SHP77 (cell line): ENCODE data around the gene KCNG2.

Experiments
- DNase-seq, 2 experiments: peaks; one replicate each; lab custom pipeline; 2025; lab: John Stamatoyannopoulos, UW

The KCNG2 gene

DNA sequence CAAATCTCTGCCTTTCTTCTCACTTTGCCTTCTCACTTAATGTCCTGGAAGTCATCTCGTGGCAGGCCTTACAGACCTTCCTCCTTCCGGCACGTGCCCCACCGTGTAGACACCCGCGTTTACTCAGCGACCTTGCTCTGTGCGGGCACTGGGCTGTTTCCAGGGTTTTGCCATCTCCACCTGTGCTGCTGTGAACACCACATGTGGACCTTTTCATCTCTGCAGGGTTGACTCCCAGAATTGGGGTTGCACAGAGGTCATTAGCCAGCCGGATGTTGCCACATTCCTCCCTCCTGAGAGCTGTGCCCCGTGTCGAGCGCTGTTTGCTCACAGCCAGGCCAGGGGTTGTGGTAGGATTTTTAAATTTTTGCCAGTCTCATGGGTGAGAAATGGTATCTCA is 25.4 kb downstream of the KCNG2 start:
- no peak for DNase-seq

DNA sequence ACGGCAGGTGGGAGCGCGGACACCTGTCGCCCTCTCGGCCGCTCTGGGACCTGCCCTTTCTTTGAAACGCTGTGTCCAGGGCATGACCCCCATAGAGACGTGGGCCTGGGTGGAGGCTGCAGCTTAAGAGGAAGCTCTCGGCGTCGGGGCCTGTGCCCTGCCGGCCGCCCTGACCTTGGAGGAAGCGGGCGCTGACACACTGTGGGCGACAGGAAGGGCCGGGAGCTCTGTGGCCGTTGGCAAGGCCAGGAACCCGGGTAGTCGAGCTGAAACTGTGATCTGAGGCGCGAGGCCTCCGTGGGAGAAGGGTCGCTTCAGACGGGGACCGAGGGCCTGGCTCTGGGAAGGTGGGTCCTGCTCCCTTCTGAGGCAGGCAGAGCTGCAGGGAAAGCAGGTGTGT is 28.2 kb downstream of the KCNG2 start:
- DNase-seq, result no peak

GRCh38 chr18:79826966-79827365 is 29.2 kb downstream of the KCNG2 start:
- no peak for DNase-seq

GRCh38 chr18:79828258-79828657 is 30.5 kb downstream of the KCNG2 start:
- no peak for DNase-seq

DNA sequence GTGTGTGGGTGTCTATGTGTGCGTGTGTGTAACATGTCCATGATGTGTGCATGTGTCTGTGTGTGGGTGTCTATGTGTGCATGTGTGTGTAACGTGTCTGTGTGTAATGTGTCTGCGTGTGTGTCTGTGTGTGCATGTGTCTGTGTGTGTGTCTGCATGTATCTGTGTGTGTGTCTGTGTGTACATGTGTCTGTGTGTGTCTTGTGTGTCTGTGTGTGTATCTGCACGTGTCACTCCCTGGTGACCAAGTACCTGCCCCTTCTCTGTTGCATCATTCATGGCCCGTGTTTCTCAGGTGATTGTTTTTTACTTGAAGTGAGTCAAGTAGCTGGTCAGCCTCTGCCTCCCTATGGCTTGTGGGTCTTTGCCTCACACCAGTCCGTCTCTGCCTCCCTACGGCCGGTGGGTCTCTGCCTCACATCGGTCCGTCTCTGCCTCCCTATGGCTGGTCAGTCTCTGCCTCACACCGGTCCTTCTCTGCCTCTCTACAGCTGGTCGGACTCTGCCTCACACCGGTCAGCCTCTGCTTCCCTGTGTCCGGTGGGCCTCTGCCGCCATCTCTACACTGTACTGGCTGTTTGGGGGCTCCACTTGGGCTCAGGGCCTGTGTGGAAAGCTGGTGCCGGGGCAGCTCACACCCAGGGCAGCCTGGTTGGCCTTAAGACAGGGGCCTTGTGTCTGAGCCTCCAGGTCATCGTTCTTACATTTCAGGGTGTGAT is 31.6 kb downstream of the KCNG2 start:
- DNase-seq, result no peak

DNA sequence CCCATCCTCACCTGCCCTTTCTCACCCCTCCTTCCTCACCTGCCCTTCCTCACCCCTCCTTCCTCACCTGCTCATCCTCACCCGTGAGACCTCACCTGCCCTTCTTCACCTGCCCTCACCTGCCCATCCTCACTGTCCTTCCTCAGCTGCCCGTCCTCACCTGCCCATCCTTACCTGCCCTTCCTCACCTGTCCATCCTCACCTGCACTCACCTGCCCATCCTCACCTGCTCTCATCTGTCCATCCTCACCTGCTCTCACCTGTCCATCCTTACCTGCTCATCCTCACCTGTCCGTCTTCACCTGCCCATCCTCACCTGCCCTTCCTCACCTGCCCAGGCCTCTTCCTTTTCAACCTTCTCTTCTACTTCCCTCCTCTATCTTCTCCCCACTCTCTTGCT is 34.4 kb downstream of the KCNG2 start:
- no peak for DNase-seq

GRCh38 chr18:79834834-79835233 is 37.1 kb downstream of the KCNG2 start:
- DNase-seq, result no peak

DNA sequence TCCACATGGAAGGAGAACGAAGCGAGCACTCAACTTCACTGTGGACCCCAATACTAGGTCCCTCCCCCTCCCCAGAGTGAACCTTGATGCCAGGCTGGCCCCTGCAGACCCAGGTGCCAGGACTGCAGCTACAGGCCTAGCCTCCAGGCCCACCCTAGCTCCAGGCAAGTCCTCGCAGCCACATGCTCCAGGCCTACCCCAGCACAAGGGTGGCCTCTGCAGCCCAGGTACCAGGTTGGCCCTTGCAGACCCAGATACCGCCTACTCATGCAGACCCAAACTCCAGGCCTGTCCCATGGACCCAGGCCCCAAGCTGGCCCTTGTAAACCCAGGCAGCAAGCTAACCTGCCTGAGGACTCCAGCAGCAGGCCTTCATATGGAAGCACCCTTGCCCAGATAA is 44.2 kb downstream of the KCNG2 start:
- no peak for DNase-seq

- no peak for DNase-seq
Measured at GRCh38 chr18:79844999-79845563, 47.3 kb downstream of the KCNG2 start.

DNA sequence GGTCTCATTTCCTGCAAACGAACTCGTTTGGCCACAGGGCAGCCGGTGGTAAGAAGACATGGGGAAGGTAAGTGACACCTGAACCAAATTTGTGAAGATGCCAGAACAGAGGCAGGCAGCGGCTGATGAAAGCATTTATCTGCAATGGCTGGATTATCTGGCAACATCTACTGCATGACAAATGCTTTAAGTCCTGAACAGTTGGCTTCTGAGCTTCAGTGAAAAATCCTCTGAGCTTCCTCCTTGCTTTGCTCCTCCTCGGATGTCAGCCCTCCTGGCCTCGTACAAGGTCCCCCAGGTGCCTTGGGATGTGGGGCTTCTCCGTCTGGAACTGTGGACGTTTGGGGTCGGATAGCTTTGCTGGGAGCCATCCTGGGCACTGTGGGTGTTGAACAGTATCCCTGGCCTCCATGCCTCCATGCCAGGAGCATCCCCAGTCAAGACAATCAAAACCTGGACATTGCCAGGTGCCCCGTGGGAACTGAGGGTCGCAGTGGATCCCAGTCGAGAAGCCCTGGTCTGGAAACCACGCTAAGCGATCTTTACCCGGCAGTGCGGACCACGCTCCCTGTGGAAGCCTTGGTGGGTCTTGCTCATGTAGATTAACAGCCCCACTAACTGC is 49.3 kb downstream of the KCNG2 start:
- no peak for DNase-seq

GRCh38 chr18:79847606-79848293 is 50.0 kb downstream of the KCNG2 start:
- no peak for DNase-seq

- DNase-seq, result no peak
Measured at GRCh38 chr18:79848294-79848578, 50.5 kb downstream of the KCNG2 start.

DNA sequence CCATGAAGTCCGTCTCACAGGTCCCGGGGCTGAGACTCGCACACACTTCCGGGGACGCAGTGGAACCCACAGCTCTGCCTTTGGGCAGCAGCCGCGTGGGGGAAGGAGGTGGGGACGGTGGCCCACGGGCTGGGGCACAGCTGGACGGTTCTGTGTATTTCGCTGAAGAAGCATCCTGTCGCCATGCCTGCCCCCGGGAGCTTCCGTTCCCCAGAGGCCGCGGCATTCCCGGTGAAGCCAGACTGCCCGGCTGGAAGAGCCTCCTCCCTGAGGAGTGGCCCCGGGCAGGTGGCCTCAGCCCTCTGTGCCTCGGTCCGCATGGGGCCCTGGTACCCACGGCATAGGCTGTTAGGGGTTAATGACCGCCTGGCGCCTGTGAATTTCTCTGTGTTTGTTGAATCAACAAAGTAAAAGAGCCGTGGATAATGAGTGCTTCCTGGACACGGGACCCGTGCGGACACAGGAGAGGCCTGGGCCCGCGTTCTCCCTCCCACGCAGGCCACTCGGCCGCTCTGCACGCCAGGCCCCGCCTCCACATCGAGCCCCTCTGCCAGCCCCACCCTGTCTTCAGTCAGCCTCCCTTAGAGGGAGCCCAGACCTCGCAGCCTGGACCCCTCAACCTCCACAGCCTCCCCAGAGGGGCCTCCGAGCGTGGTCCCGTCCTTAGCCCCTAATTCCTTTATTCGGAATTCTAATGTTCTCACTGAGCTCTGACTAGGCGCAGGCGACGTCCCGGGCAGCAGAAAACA is 51.0 kb downstream of the KCNG2 start:
- DNase-seq, result peak in 1 of 2 experiments; percentile 26

DNA sequence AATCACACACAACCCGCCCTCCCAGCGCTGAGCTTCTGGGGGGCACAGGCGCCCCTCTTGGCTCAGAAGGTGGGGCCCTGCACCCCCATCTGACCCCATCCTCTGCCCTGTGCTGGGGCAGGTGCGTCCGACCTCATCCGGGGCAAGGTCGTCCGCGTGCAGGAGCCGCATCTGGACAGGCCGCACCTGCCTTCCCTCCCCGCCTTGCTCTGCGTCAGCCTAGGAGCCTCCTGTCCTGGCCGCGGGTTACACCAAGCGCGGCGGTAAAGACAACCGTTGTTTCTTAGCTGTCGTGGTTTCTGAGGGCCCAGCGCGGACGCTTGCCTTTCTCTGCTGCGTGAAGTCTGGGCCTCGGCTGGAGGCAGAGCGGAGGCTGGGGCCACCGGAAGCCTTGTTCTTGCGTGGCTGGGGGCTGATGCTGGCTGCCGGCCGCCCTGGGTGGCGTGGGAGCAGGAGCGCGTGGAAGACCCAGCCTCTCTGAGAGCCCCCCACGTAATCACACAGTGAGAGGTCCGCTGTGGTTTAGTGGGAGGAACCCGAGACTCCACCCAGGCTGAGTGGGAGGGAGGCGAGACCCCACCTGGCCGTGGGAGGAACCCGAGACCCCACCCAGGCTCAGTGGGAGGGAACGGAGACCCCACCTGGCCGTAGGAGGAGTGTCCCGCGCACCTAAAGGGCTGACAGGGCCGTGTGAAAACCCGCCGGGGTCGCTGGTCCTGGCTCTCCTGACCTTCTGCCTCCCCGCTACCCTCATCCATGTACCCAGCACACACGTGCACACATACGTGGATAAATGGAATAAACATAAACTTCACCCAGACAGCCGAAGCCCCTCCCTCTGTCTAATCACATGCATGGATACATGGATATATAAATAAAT is 51.8 kb downstream of the KCNG2 start:
- peak; percentile 15 to 44 for DNase-seq

DNA sequence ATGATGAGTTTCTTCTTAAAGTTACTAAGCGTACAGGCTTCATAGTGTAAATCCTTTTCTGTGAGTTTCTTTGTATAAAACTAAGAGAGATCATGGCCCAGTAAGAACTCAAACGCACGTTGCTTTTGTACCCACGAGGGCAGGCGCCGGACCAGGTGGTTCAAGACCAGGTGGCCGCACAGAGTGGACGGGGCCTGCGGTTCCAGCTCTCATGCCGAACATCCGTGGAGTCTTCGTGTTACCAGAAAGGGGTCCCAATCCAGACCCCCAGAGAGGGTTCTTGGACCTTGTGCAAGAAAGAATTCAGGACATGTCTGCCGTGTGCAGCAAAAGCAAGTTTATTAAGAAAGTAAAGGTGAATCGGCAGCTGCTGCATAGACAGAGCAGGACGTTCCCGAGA is 53.0 kb downstream of the KCNG2 start:
- DNase-seq, result no peak

DNA sequence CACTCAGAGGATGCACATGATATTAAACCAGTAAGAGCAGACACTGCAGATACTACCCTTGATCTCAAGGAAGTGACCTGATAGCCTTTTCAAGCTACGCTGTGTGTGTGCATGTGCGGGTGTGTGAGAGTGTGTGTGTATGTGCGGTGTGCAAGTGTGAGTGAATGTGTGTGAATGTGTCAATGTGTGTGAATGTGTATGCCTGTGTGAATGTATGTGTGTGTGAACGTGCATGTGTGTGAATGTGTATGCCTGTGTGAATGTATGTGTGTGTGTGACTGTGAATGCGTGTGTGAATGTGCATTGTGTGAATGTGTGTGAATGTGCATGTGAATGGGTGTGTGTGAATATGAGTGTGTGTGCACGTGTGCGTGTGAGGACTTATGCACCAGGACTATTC is 53.8 kb downstream of the KCNG2 start:
- no peak for DNase-seq

DNA sequence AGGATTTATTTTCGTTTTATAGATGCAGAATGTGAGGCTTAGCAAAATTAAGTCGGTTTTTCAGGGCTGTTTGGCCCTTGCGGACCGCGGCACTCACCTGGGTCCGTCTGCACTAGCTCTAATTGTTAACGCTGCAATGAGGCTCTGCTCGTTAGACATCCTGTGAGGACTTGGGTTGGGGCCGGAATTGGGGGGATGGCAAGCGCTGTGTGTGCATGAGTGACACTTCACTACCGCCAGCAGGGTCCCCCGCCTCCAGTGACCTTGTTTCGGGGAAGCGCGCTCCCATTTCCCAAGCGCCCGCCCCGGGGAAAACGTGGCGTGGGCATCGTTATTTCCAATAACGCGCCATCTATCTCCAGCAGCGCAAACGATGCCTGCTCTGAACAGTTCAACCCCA is 54.2 kb downstream of the KCNG2 start:
- DNase-seq, result no peak

GRCh38 chr18:79852561-79853302 is 55.0 kb downstream of the KCNG2 start:
- DNase-seq, result no peak

DNA sequence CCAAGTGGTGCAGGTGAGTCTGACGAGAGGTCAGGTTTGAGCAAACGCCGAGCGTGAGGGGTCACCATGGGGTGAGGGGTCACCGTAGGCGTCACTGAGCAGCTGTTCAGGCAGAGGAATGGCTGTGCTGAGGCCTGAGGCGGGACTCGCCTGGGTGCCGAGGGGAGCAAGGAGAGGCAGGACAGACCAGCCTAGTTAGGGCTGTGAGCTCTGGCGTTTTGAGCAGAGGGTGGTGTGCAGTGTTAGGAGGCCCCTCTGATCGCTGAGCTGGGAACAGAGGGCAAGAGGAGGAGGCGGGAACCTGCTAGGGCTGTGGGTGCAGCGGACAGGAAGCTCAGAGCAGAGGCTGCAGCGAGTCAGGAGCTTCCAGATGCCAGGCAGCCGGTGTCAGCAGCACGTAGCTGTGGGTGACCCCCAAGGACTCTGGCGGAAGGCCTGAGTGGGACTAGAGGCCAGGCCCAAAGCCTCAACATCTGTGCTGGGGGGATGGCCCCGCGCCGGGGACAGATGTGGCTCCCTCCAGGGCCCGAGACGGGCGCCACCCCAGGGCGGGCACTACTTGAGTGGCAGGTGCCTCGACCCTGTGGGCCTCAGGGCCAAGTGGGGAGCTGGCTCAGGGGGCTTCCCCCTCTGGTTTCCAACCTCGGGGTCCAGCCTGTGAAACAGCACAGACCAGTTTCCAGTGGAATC is 55.7 kb downstream of the KCNG2 start:
- DNase-seq, result no peak

DNA sequence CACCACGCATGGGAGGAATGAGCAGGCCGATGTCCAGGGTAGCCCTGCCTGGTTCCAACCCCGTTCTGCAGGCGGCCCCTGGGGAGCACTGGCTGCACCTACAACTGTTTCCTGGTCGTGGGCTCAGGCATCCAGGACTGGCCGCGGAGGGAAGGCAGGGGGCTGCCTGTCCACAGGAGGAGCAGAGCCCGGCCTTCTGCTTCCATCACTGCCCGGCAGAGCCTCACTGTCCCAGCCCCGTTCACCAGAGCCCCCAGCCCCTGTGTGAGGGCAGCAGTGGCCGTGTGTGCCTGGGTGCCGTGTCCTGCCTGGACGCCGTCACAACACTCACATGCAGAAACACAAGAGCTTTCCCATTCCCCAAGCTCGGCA is 56.2 kb downstream of the KCNG2 start:
- no peak for DNase-seq
